Measurements from ENCODE around the gene FGF3.

Gene FGF3

GRCh38 chr11:69823641-69824265 is 4.5 kb upstream of the FGF3 start:
- DNase-seq (ENCODE audit: insufficient read length, low spot score) (no peak), FAIRE-seq (no peak)
- TF ChIP-seq POLR2A (IDR thresholded peaks at IDR 0.05; ENCODE audit: low read depth, low read length) = no peak

GRCh38 chr11:69822676-69823494 is 3.7 kb upstream of the FGF3 start:
- no peak for FAIRE-seq
- no peak for DNase-seq (ENCODE audit: insufficient read length, low spot score)
- no peak for TF ChIP-seq POLR2A (IDR thresholded peaks at IDR 0.05; ENCODE audit: low read depth, low read length)

GRCh38 chr11:69821511-69822040 is 2.4 kb upstream of the FGF3 start:
- DNase-seq (ENCODE audit: insufficient read length, low spot score) (no peak), FAIRE-seq (no peak)
- no peak for TF ChIP-seq POLR2A (IDR thresholded peaks at IDR 0.05; ENCODE audit: low read depth, low read length)

- FAIRE-seq (no peak), DNase-seq (ENCODE audit: insufficient read length, low spot score) (no peak)
- TF ChIP-seq POLR2A (IDR thresholded peaks at IDR 0.05; ENCODE audit: low read depth, low read length) = no peak
Observed at GRCh38 chr11:69820441-69820840, 1.2 kb upstream of the FGF3 start.

- TF ChIP-seq POLR2A (IDR thresholded peaks at IDR 0.05; ENCODE audit: low read depth, low read length) = no peak
- FAIRE-seq = no peak
- no peak for DNase-seq (ENCODE audit: insufficient read length, low spot score)
Observed at GRCh38 chr11:69819541-69820070, 390 bp upstream of the FGF3 start.

- FAIRE-seq (no peak), DNase-seq (ENCODE audit: insufficient read length, low spot score) (no peak)
- no peak for TF ChIP-seq POLR2A (IDR thresholded peaks at IDR 0.05; ENCODE audit: low read depth, low read length)
Observed at GRCh38 chr11:69818231-69818602, 999 bp downstream of the FGF3 start.

- DNase-seq (ENCODE audit: insufficient read length, low spot score) (no peak), FAIRE-seq (no peak)
- TF ChIP-seq POLR2A (IDR thresholded peaks at IDR 0.05; ENCODE audit: low read depth, low read length) = no peak
Observed at GRCh38 chr11:69817265-69818230, 1.7 kb downstream of the FGF3 start.

- TF ChIP-seq POLR2A (IDR thresholded peaks at IDR 0.05; ENCODE audit: low read depth, low read length) = no peak
- DNase-seq (ENCODE audit: insufficient read length, low spot score) (no peak), FAIRE-seq (no peak)
Observed at GRCh38 chr11:69816671-69817070, 2.5 kb downstream of the FGF3 start.

GRCh38 chr11:69815973-69816372 is 3.2 kb downstream of the FGF3 start:
- no peak for DNase-seq (ENCODE audit: insufficient read length, low spot score)
- TF ChIP-seq POLR2A (IDR thresholded peaks at IDR 0.05; ENCODE audit: low read depth, low read length) = no peak
- FAIRE-seq = no peak

GRCh38 chr11:69814902-69815301 is 4.3 kb downstream of the FGF3 start:
- DNase-seq (ENCODE audit: insufficient read length, low spot score) = no peak
- no peak for FAIRE-seq
- no peak for TF ChIP-seq POLR2A (IDR thresholded peaks at IDR 0.05; ENCODE audit: low read depth, low read length)

GRCh38 chr11:69814411-69814810 is 4.8 kb downstream of the FGF3 start:
- no peak for FAIRE-seq
- no peak for TF ChIP-seq POLR2A (IDR thresholded peaks at IDR 0.05; ENCODE audit: low read depth, low read length)
- DNase-seq (ENCODE audit: insufficient read length, low spot score) = no peak

- no peak for DNase-seq (ENCODE audit: insufficient read length, low spot score)
- FAIRE-seq = no peak
- no peak for TF ChIP-seq POLR2A (IDR thresholded peaks at IDR 0.05; ENCODE audit: low read depth, low read length)
Observed at GRCh38 chr11:69813839-69814238, 5.4 kb downstream of the FGF3 start.

- TF ChIP-seq POLR2A (IDR thresholded peaks at IDR 0.05; ENCODE audit: low read depth, low read length) = no peak
- FAIRE-seq = no peak
- DNase-seq (ENCODE audit: insufficient read length, low spot score) = no peak
Observed at GRCh38 chr11:69812946-69813345, 6.3 kb downstream of the FGF3 start.

- DNase-seq (ENCODE audit: insufficient read length, low spot score) = no peak
- no peak for FAIRE-seq
- no peak for TF ChIP-seq POLR2A (IDR thresholded peaks at IDR 0.05; ENCODE audit: low read depth, low read length)
Observed at GRCh38 chr11:69812256-69812655, 7.0 kb downstream of the FGF3 start.
